NCI-H128 (cell line): ENCODE measurements around the gene PTPRG.
"Not testable (repeated sequence)": the region's sequence is repeated elsewhere in the genome, so short reads cannot be mapped to it uniquely, and the experiment has no call there.

ENCODE experiments used
- DNase-seq: peaks from one replicate; lab custom pipeline; 2025; ENCODE audit not compliant: unreplicated experiment; lab: John Stamatoyannopoulos, UW

The PTPRG gene

DNA sequence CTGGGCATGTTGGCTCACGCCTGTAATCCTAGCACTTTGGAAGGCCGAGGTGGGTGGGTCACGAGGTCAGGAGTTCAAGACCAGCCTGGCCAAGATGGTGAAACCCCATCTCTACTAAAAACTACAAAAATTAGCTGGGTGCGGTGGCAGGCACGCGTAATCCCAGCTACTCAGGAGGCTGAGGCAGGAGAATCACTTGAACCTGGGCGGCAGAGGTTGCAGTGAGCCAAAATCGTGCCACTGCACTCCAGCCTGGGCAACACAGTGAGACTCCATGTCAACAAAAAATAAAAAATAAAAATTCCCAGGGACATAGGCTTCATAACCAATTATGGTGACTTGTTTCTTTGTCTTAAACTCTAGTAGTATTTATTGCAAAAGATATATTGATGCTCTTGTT lies 155.3 kb downstream of the PTPRG start:
- not testable (repeated sequence) for DNase-seq

DNA sequence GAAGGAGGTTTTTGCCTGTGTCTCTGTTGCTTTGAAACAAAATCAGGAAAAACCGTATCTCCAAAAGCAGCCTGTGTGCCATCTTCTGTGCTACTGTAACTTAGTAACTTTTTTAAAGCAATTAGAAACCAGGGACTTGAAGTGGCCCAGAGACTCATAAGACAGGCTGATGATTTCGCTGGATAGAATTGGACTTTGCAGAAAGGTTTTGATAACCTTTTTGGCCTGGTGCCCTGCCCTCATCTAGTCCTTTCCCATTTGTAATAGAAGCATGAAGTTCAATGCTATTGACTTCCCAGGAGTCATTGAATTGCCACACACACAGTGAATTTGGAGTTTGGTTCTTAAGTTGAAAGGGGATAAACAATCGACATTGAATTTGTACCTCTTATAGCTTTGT lies 157.2 kb downstream of the PTPRG start:
- peak; percentile 75 for DNase-seq

DNA sequence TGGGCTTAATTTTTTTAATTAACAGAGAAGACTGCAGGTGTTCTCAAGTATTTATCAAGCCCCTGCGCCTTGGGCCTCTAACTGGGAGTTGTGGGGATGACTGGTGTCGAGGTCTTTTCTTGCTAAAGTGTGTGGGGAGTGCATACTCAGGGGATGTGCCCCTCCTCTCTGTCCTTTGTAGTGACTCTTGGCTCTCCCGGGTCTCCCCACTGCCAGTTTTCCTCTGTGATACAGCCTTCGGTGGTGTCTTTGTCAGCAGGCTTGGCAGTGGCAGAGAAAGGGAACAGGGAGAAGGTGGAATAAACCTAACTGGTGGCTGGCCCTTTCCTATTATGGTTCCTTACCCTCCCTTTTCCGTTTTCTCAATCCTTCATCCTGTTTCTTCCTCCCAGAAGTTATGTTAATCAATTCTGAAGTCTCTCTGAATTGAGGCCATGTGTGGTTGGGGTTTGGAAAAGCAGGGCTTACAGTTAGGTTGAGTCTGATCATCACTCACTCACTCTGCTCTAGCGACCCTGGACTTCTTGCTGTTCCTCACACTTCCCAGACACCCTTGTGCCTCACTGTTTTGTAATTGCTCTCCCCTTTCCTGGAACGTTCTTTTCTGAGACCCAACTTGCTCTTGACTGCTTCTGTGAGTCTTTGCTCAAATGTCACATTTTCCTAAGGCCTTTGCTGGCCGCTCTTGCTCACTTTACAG lies 158.1 kb downstream of the PTPRG start:
- DNase-seq: no peak

DNA sequence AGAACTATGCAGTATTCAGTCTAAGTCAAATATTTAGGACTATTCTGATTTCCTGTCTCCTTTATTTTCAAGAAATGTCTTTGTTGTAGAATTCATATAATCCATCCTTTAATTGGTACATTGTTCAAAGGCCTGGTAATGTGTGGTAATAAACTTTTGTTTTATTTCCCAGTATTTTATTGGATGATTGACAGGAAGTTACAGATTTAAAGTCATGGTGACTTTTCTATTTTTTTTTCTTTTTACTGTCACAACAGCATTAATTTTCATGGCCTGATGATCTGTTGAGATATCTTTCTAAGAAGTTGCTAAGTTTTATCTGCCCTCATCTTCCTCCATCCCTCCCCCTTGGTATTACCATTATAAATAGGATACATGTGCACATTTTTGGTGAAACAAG lies 161.7 kb downstream of the PTPRG start:
- no peak for DNase-seq

DNA sequence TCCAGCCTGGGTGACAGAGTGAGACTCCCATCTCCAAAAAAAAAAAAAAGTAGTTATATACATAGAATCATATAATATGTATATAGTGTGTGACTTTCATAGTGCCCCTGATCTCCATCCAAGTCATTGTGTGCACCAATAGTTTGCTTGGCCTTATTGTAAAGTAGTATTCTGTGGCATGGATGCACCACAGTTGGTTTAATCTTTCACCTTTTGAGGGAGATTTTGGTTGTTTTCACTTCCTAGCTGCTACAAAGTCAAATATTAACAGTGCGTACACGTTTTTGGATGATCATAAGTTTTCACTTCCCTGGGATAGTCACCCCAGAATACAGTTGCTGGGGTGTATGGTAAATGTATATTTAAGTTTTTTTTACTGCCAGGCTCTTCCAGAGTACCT lies 162.8 kb downstream of the PTPRG start:
- DNase-seq: no peak

DNA sequence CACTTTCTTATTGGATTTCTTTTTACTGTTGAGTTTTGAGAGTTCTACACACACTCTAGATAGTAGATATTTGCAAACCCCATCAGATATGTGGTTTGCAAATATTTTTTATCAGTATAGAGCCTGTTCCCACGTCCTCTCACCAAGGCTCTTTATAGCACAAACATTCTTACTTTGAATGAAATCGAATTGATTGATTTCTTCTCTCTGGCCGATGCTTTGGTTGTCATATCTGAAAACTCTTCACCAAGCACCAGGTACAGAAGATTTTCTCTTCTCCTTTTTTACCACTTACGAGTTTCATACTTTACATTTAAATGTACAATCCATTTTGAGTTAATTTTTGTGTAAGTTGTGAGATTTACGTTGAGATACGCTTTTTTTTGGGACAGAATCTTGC lies 163.4 kb downstream of the PTPRG start:
- no peak for DNase-seq

DNA sequence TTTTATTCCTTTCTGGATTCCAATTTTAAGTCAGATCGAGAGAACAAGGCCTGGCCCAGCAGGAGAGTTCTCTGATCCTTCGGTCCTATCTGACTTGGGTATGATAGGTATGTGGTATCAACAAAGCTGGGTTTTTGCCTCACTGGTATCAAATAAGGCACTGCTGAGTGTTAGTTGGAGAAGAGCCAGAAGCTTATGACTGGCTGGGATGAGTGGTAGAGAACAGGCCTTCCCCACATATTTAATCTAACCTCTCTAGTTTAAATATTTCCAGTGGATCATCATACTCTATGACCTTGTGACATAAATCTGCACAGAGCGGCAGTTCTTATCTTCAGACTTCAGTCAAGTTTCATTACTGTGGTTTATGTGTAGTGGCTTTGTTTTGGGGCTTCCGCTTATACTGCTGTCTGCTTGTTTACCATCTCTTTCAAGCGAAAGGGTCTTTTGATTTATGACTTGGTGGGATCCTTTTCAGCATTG lies 164.5 kb downstream of the PTPRG start:
- DNase-seq: no peak

DNA sequence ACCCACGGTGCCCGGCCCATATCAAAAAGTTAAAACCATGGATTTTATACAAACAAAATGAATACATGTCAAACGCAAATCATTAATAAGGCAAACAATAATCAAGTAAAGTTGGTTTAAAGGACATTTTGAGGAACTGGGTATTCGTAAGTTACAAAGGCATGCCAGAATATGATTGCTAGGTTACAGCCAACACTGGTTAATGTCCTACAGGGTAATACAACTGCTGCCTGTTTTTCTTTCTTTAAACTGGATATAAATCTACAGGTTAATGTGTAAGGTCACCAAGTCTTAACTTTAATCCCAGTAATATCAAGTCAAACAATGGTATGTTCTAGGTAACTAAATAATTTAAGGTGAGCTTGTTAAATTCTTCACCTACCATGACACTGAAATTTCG lies 166.1 kb downstream of the PTPRG start:
- DNase-seq: no peak

DNA sequence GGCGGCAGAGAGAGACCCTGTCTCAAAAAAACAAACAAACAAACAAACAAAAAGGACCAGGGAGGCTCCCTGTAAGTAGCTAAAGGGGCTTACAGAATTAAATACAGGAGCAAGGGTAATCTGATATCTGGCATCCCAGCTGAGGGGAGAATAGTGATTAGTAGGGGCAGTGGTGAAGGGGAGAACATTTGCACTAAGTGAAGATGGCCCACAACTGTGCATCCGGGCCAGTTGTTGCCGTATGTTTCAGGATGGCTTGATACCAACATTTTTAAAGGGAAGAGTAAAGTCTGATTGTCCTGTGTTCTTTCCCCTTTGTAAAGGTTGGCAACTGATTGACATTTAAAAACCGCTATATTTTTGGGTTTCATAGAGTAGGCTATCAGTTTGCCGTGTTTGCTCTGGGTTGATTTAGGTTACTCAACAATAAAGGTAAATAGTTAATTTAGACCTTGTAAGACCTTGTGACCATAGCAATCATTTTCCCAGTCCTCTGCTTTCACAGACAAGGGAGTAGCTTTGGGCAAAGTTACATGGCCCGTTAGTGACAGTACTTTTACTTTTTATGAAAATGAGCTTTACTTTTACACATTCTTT lies 167.8 kb downstream of the PTPRG start:
- DNase-seq: no peak

DNA sequence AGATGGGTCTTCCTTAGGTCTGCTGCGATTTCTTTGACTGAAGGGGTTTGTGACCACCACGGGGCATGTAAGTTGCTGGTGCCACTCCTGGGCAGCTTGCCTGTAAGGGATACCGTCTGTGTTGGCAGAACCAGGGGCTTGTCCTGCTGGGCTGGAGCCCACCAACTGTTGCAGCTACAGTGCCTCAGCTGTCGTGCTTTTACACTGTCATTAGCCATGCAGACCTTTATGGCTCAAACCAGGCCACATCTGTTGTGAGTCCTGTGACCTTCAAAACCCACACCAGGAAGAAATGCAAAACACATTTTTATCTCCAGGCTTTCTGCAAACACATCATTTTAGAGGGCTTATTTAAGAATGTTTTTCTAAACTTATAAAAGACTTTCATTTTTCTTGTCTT lies 168.7 kb downstream of the PTPRG start:
- no peak for DNase-seq

DNA sequence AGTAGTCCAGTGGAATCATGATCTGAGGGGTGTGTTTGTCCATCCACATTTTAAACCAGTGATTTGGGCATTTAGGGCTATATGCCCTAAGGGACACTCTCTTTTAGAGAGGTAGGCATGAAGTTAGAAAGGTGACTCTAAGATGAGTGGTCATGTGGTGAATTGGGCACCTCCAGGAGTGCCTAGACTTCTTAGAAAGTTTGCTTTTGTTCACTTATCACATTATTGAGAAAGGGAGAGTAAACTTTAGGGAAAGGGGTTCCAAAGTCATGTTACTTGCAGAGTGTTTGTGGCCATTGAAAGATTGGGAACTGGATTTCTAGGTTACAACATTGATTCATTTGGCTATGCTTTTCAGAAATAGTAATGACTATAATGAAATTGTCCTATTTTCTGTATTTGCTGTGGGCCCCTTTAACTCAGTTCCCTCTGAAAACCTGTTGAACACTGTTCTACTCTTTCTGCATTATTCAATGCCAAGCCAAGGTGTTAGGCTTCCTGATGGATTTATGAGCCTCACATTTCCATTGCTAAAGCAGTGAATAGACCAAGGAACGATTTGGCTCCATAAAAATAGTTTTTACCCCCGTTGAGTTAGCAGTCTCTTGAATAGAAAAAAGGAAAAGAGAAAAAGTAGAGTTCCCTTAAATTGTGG lies 169.3 kb downstream of the PTPRG start:
- DNase-seq: no peak

DNA sequence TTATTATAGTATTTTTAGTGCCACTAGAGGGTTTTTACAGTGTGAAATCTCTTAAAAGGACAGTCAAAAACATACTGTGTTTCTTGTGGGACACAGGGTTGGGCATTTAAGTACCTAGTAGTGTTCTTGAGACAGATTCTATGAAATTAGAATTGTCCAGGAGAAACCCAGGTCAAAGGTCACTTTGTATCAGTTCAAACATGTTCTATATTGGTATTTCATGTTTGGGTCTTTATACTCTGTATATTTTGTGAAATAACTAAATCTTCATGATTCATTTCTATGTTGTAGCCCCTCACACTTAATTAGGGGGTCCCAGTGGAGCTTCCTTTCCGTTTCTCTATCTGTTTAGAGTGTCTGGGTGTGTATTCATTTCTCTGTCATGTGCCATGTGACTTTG lies 171.6 kb downstream of the PTPRG start:
- no peak for DNase-seq

DNA sequence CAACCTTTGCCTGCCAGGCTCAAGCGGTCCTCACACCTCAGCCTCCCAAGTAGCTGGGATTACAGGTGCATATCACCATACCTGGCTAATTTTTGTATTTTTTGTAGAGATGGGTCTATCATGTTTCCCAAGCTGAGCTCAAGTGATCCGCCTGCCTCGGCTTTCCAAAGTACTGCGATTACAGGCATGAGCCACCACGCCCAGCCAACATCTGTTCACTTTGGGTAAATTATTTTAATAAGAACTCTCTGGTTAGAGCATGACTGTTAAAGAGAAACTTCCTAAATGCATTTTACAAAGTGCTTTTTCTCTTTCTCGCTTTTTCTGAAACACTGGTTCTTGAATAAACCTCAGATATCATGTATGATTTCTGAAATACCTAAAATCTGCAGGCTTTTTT lies 172.5 kb downstream of the PTPRG start:
- no peak for DNase-seq

DNA sequence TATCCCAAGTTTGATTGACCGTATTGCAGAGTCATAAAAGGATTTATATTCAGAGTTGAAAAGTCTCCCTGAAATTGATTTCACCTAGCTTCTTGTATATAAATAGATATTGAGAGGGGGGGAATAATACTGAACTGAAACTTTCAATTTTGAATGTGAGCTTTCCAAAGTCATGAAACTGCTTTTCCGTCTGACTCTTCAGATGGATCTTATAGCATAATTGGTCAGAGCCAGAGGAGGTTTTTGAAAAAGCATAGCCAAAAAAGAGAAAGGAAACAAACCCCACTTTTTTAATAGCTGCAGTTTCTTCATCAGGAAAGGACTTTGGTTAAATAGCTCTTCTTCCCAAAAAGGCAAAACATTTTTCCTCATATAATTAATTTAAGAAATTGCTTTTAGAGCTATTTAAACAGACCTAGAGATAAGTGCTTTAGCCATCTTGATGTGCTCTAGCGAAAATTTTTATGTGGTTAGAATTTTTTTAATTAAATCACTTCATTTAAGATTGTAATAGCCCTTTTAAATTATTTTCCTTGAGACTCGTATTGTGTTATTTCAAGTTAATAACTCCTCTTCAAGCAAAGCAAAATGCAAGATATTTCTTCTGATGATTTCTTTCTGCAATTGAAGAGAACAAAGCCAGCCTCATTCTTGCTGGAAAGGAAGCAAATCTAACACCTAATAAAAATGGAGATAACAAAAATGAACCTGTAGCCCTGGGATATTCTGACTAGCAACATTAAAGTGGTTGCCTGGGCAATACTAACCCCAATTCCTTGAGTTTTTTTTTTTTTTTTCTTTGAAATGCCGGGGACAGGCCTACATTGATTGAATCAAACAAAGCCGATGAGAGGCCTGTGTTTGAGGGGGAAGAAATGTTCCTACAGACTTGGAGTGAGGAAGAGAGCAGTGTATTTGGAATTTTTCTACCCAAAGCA lies 173.6 kb downstream of the PTPRG start:
- no peak for DNase-seq

DNA sequence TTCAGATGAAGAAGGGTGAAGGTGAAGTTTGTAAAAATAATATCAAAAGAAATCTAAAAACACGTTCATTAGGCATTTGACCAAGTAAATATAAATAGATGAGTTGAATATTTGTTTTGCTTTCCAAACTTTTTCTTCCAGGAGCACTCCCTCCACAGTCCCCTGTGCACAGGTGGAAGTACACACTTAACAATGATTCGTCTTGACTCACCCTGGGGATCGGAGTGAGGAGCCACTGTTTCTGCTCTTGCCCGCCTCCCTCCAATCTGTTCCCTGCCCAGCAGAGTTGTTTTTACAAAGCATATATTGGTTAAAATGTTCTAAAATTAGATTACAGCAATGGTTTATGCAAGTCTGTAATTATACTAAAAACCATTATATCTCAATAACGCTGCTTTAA lies 175.1 kb downstream of the PTPRG start:
- DNase-seq: no peak

DNA sequence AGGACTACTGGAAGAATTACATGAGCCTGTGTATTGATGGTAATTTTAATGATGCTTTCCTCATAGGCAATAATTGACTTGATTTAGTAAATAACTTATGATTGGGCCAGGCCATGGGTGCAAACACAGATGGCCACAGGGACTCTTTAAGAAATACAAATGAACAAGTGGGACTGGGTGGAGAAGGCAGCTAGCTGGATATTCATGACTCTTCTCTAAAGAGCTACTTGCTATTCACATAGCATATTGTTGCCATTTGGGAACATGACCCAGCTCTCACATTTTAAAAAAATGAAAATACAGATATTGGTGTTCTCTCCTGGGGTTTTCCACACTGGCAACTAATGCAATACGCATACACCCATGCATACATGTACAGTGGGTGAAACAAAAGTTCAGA lies 178.3 kb downstream of the PTPRG start:
- DNase-seq: no peak

DNA sequence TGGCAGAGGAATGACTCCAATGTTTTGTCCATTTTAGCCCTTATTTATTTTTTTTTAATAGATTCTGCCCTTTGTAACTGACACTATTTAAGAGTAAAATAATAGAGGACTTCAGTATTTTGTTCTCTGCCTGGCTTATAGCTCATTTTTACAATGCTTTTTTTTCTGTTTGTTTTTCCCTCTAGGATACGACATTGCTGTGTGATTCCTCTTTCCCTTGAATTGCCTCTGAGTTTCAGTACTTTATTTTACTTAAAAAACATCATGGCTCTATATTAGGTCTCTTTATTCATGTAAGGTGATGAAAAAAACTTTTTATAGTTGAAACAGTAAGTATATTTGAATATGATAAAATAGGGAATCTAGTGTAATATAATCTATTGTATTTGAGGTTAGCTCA lies 179.1 kb downstream of the PTPRG start:
- no peak for DNase-seq

DNA sequence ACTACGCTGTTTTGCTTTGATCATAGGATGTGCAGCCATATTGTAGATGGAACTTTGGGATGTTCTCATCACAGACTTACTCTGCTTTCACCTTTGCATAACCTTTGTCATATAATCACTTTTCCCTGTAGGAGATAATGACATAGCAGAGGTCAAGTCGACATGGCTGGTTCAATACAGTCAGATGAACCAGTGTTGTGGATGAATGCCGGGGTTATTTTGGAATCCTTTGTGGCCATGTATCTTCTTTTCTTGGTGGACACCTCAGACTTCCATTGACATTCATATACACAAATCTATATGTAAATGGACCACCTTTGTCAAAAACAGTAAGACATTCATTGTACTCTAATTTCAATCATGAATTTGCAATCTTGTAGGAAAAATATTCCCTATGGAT lies 180.2 kb downstream of the PTPRG start:
- DNase-seq: no peak

DNA sequence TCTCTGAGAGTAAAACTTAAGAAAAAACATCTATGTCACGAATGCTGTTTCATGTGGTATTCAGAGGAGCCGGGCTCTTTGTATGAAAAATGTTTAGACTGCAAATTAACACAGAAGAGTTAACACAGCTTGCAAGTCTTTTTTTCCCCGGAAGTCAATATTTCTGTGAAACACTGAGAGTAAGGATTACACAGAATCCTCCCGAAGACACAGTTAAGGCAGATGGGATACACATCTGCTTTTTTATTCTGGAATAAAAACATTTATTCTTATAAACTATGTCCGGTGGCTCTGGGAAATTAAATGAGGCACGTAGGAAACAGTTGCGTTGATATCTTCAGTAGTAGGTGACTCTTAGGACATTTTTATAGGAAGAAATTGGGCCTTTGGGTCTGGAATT lies 180.6 kb downstream of the PTPRG start:
- DNase-seq: no peak

DNA sequence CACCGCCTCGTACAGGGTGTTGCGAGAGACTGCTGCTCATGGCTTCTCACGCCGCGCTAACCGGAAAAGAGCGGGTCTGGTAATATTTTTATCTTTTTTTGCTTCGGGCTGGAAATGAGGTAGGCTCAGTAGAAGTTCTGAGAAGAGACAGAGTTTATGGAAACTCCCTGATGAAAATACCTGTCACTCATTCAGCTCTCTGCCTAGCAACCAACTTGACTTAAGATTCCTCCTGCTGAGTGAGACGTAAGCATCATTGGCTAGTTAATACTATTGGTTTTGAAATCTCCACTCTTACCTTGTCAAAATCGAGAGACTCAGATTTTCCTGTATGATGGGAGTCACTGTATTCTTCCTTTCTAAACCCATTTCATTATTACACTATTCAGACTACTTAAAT lies 181.7 kb downstream of the PTPRG start:
- DNase-seq: no peak

DNA sequence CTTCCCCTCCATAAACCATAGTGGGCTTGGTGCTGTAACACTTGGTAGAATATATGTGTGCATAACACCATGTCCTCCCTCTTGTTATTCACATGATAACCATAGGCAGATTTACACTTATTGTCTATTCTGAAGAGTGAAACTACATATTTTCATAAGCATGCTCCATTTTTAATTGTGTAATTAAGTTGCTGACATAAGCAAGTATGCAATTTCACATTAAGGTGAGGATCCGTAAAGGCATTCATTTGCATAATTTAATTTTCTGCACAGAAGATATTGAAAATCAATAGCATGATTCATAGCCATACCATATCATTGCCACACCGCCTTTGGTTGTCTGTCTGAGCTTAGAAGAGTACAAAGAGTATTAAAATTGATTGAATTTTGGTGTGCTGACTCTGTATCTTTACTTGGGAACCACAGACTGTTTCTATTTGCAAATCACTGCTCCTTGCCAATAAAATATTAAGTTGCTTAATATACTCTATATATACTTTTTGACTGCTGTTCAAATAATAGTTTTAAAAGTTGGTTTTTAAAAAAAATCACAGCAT lies 182.4 kb downstream of the PTPRG start:
- DNase-seq: no peak
